SIG-M5 treated with dmso at 0.1 percent for 504 hours (cell line): ENCODE data around the gene SH3RF3.

Experiments used
- DNase-seq: peaks from one replicate; lab custom pipeline; 2025; ENCODE audit not compliant: unreplicated experiment; lab: John Stamatoyannopoulos, UW

SH3RF3 gene

GRCh38 chr2:109258376-109258775 lies 129.4 kb downstream of the SH3RF3 start:
- DNase-seq = no peak

- DNase-seq = no peak
These were observed 130.0 kb downstream of the SH3RF3 start for GRCh38 chr2:109258905-109259540.

- no peak for DNase-seq
These were observed 130.7 kb downstream of the SH3RF3 start for GRCh38 chr2:109259671-109260070.

GRCh38 chr2:109260116-109260855 lies 131.3 kb downstream of the SH3RF3 start:
- DNase-seq = no peak

- DNase-seq = peak; percentile 13
These were observed 132.1 kb downstream of the SH3RF3 start for GRCh38 chr2:109260886-109261700.

GRCh38 chr2:109261906-109262631 lies 133.1 kb downstream of the SH3RF3 start:
- DNase-seq = no peak

GRCh38 chr2:109264595-109265328 lies 135.8 kb downstream of the SH3RF3 start:
- DNase-seq = no peak

- no peak for DNase-seq
These were observed 136.4 kb downstream of the SH3RF3 start for GRCh38 chr2:109265369-109265768.

GRCh38 chr2:109265953-109266352 lies 136.9 kb downstream of the SH3RF3 start:
- DNase-seq = no peak

GRCh38 chr2:109266496-109266895 lies 137.5 kb downstream of the SH3RF3 start:
- DNase-seq = no peak

- no peak for DNase-seq
These were observed 138.2 kb downstream of the SH3RF3 start for GRCh38 chr2:109266998-109267854.

GRCh38 chr2:109268916-109269315 lies 139.9 kb downstream of the SH3RF3 start:
- DNase-seq = no peak

GRCh38 chr2:109269706-109270504 lies 140.9 kb downstream of the SH3RF3 start:
- DNase-seq = peak; percentile 5

- no peak for DNase-seq
These were observed 141.7 kb downstream of the SH3RF3 start for GRCh38 chr2:109270505-109271312.

GRCh38 chr2:109271920-109272319 lies 142.9 kb downstream of the SH3RF3 start:
- no peak for DNase-seq

GRCh38 chr2:109272461-109272860 lies 143.5 kb downstream of the SH3RF3 start:
- no peak for DNase-seq

- DNase-seq = peak; percentile 54
These were observed 146.4 kb downstream of the SH3RF3 start for GRCh38 chr2:109275120-109276012.
